GM12878 (cell line): ENCODE results near the gene YDJC. TPM values are rescaled to one million over a fixed set of nuclear protein-coding genes. Genes with fewer than 3 reads are reported as not detected.

Experiments
- ATAC-seq: fragments of 200-7000 bp; cut with Tn5 transposase; 3 replicates; pipeline ENCODE4 v1.9.1; 2020; ENCODE audit warnings: mild to moderate bottlenecking, moderate library complexity
- BruUV-seq: library from RNA; stranded (reverse); fragments of 400-500 nt; replicated peaks from 2 replicates; lab custom pipeline; 2021; lab: Mats Ljungman, UMichigan
- CTCF ChIA-PET: fragments of 300-600 bp; sonication (Branson Sonifier 250); formaldehyde crosslinking; extraction: SDS; loops from one replicate; lab custom pipeline; 2021; ENCODE audit warnings: inconsistent platforms; lab: Yijun Ruan, JAX
- POLR2A ChIA-PET: fragments of 350-600 bp; formaldehyde crosslinking; extraction: SDS; loops from one replicate; lab custom pipeline; 2021; ENCODE audit warnings: inconsistent platforms; lab: Charles Lee
- RAD21 ChIA-PET: fragments of 300-600 bp; sonication (Branson Sonifier 250); formaldehyde crosslinking; loops from one replicate; lab custom pipeline; 2023; ENCODE audit warnings: antibody characterized with exemption; ENCODE audit not compliant: unreplicated experiment; lab: Charles Lee
- SMC1A ChIA-PET: fragments of 300-600 bp; sonication (Branson Sonifier 250); formaldehyde crosslinking; loops from one replicate; lab custom pipeline; 2023; ENCODE audit not compliant: unreplicated experiment, uncharacterized antibody; lab: Charles Lee
- DNase-seq: peaks from one replicate; pipeline ENCODE4 v3.0.0-alpha.2; 2011; ENCODE audit warnings: low read depth, low spot score
- FAIRE-seq: peaks from 3 replicates; lab custom pipeline; 2011; peaks lifted over from hg19 to GRCh38; lab: Jason Lieb, UNC
- H2AFZ ChIP-seq: 2 replicates; pipeline ENCODE4 v1.6.0; 2011; ENCODE audit warnings: low read depth, low read length, control low read depth; ENCODE audit not compliant: control insufficient read depth
- H3K27ac ChIP-seq: 2 replicates; pipeline ENCODE4 v1.5.1; 2011; ENCODE audit warnings: control low read depth; ENCODE audit not compliant: control insufficient read depth, insufficient read depth
- H3K27me3 ChIP-seq, 2 experiments: replicated peaks in 1 of 2; 2 replicates each; pipeline versions ENCODE4 v1.6.0 to v1.6.1; 2011; ENCODE audit warnings: low read length in 1 of 2; ENCODE audit not compliant: control insufficient read depth in 2 of 2, insufficient read depth in 2 of 2
- H3K36me3 ChIP-seq, 2 experiments: 2 replicates each; pipeline ENCODE4 v1.5.1; 2011; ENCODE audit warnings: low read length in 1 of 2; ENCODE audit not compliant: control insufficient read depth in 2 of 2, insufficient read depth in 2 of 2
- H3K4me1 ChIP-seq: 2 replicates; pipeline ENCODE4 v1.6.1; 2011; ENCODE audit warnings: mild to moderate bottlenecking, low read length, moderate library complexity, mixed read lengths; ENCODE audit not compliant: control insufficient read depth, insufficient read depth
- H3K4me2 ChIP-seq: 2 replicates; pipeline ENCODE4 v1.6.0; 2011; ENCODE audit warnings: control low read depth; ENCODE audit not compliant: control insufficient read depth, insufficient read depth
- H3K4me3 ChIP-seq: fragments of 200-600 bp; sonication (generic); 2 replicates; pipeline ENCODE4 v1.5.1; 2016
- H3K79me2 ChIP-seq: 2 replicates; pipeline ENCODE4 v1.6.0; 2011; ENCODE audit warnings: low read length; ENCODE audit not compliant: control insufficient read depth, insufficient read depth
- H3K9ac ChIP-seq: 2 replicates; pipeline ENCODE4 v1.8.0; 2011; ENCODE audit warnings: low read length, control low read depth, mixed read lengths; ENCODE audit not compliant: control insufficient read depth, insufficient read depth
- H3K9me3 ChIP-seq: replicated peaks from 3 replicates; pipeline ENCODE4 v1.5.1; 2011; ENCODE audit warnings: mild to moderate bottlenecking, low read length; ENCODE audit not compliant: control insufficient read depth, insufficient read depth
- H4K20me1 ChIP-seq: 2 replicates; pipeline ENCODE4 v1.6.0; 2011; ENCODE audit not compliant: control insufficient read depth, insufficient read depth
- BHLHE40 ChIP-seq, 2 experiments: fragments of 450-650 bp in 1 of 2; IDR thresholded peaks; 2 replicates each; pipeline ENCODE4 v1.6.1; 2011 to 2017; ENCODE audit warnings: low read depth in 2 of 2, borderline replicate concordance in 1 of 2, improper control_type of control experiment in 1 of 2, low read length in 1 of 2, mild to moderate bottlenecking in 1 of 2
- CHD1 ChIP-seq: IDR thresholded peaks from 2 replicates; pipeline ENCODE4 v1.6.1; 2012; ENCODE audit warnings: low read depth, low read length, improper control_type of control experiment
- CREB1 ChIP-seq: IDR thresholded peaks from 2 replicates; pipeline ENCODE4 v1.6.1; 2012; ENCODE audit warnings: low read depth, mild to moderate bottlenecking, inconsistent platforms
- ETV6 ChIP-seq, 2 experiments: fragments of 450-650 bp in 1 of 2; IDR thresholded peaks in 1 of 2; conservative IDR thresholded peaks in 1 of 2; 2 replicates each; pipeline ENCODE4 v1.6.1; 2014; ENCODE audit warnings: antibody characterized with exemption in 1 of 2, borderline replicate concordance in 1 of 2, low read depth in 1 of 2, mild to moderate bottlenecking in 1 of 2, moderate library complexity in 1 of 2
- HCFC1 ChIP-seq: fragments of 150-350 bp; IDR thresholded peaks from 2 replicates; pipeline ENCODE4 v1.6.1; 2014; ENCODE audit warnings: low read length
- IKZF1 ChIP-seq: fragments of 450-650 bp; conservative IDR thresholded peaks from 2 replicates; pipeline ENCODE4 v1.6.1; 2017; ENCODE audit warnings: antibody characterized with exemption, mild to moderate bottlenecking
- KLF5 ChIP-seq: fragments of 450-650 bp; IDR thresholded peaks from 2 replicates; pipeline ENCODE4 v1.6.1; 2014; ENCODE audit warnings: mild to moderate bottlenecking; ENCODE audit not compliant: partially characterized antibody
- RFX5 ChIP-seq: IDR thresholded peaks from 2 replicates; pipeline ENCODE4 v1.6.1; 2011; ENCODE audit warnings: low read depth, low read length, improper control_type of control experiment
- RUNX3 ChIP-seq: IDR thresholded peaks from 2 replicates; pipeline ENCODE4 v1.6.1; 2012; ENCODE audit warnings: low read length, inconsistent platforms
- SP1 ChIP-seq: IDR thresholded peaks from one replicate; pipeline ENCODE4 v1.6.1; 2011; ENCODE audit warnings: low read depth, low read length
- YY1 ChIP-seq: IDR thresholded peaks from 2 replicates; pipeline ENCODE4 v1.6.1; 2011; ENCODE audit warnings: low read depth, mild to moderate bottlenecking, low read length
- ZNF274 ChIP-seq: IDR thresholded peaks from one replicate; pipeline ENCODE4 v1.8.0; 2011; ENCODE audit not compliant: insufficient read length, insufficient read depth
- WGBS: methylation state at CpG from one replicate; pipeline ENCODE4 v1.1.6; 2016; ENCODE audit warnings: low lambda C conversion rate; ENCODE audit not compliant: insufficient replicate concordance, insufficient coverage; ENCODE audit errors: missing lambda C conversion rate; 5-methylcytosine and 5-hydroxymethylcytosine counted together
- in situ Hi-C: fragments of 300-500 bp; cut with MboI; formaldehyde crosslinking; loops from 9 replicates; pipeline ENCODE4 v1.14.3; 2018; ENCODE audit warnings: mixed read lengths
- intact Hi-C: fragments of 100-400 bp; cut with micrococcal nuclease; formaldehyde crosslinking; loops from one replicate; pipeline ENCODE4 v1.14.2; 2022; ENCODE audit not compliant: unreplicated experiment
- polyA plus RNA-seq, 11 experiments: library from polyadenylated mRNA; depleted of rRNA in 4 of 11; unstranded in 6 of 11; stranded (reverse) in 5 of 11; fragments of >200 nt; fragmentation: Nextera tagmentation in 4 of 11; fragmentation: Illumina TruSeq in 1 of 11; extraction: Ambion mirVana in 4 of 11; extraction: Trizol in 1 of 11; gene quantifications; 1 replicate in 1 of 11; 2 replicates in 10 of 11; pipeline versions ENCODE4 v1.2.1 to v1.2.3, GENCODE V29; 2011 to 2016; ENCODE audit warnings: inconsistent platforms in 2 of 11, missing spikeins in 2 of 11, low read depth in 1 of 11
- total RNA-seq, 4 experiments: library from RNA; depleted of rRNA in 3 of 4; stranded (reverse); fragments of >200 nt in 3 of 4; fragmentation: Illumina TruSeq in 1 of 4; extraction: Trizol in 1 of 4; gene quantifications; 2 replicates each; pipeline versions ENCODE4 v1.2.1 to v1.2.3, GENCODE V29; 2013 to 2021
- TF ChIP-seq, protein P1 (sequence below): fragments of 450-650 bp; conservative IDR thresholded peaks from 2 replicates; pipeline ENCODE4 v1.6.1; 2017; ENCODE audit warnings: mild to moderate bottlenecking, moderate library complexity
- TF ChIP-seq, protein P2 (sequence below): IDR thresholded peaks from 2 replicates; pipeline ENCODE4 v1.6.1; 2011; ENCODE audit warnings: low read depth, low read length, improper control_type of control experiment, borderline replicate concordance
- TF ChIP-seq, protein P3 (sequence below): IDR thresholded peaks from 2 replicates; pipeline ENCODE4 v1.6.1; 2012; ENCODE audit warnings: low read depth, low read length, improper control_type of control experiment

YDJC gene
- total and polyA plus RNA-seq, 10 of the 15 experiments (the other 5 are each of a cell fraction or from before 2014, with no cell fraction given): 1.00 to 77.6 (median 38.4) TPM

DNA sequence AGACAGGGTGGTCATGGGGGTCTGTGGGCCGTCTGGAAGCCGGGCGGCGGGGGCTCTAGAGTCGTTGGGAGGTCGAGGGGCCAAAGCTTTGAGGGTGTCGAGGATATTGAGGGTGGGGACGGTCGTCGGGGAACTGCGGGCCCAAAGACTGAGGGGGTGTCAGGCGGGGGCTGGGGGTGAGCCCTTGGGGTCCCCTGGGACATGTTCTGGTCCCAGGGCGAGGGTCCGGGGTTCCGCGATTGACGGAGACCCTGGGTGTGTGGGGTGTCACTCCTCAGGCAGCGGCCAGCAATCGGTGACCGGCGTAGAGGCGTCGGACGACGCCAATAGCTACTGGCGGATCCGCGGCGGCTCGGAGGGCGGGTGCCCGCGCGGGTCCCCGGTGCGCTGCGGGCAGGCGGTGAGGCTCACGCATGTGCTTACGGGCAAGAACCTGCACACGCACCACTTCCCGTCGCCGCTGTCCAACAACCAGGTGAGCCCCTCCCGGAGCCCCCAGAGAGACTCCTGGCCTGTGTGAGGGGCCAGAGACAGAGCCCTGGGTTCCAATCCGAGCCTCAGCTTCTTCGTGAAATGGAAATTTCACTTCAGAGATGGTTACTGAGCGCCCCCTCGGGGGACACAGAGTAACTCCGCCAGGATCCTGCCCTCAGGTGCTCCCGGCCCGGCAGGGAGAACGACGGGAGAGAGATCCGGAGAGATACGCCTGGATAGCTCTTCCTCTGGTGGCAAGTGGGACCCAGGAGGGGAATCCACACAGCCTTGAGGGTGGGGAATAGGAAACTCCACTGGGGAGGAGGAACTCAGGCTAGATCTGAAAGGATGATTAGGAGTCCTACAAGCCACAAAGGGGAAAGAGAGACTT, 13.0 kb upstream of the YDJC start (continued):
- TF ChIP-seq, protein P1, sequence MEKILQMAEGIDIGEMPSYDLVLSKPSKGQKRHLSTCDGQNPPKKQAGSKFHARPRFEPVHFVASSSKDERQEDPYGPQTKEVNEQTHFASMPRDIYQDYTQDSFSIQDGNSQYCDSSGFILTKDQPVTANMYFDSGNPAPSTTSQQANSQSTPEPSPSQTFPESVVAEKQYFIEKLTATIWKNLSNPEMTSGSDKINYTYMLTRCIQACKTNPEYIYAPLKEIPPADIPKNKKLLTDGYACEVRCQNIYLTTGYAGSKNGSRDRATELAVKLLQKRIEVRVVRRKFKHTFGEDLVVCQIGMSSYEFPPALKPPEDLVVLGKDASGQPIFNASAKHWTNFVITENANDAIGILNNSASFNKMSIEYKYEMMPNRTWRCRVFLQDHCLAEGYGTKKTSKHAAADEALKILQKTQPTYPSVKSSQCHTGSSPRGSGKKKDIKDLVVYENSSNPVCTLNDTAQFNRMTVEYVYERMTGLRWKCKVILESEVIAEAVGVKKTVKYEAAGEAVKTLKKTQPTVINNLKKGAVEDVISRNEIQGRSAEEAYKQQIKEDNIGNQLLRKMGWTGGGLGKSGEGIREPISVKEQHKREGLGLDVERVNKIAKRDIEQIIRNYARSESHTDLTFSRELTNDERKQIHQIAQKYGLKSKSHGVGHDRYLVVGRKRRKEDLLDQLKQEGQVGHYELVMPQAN: peak; percentile 51; the same call in 1 of the 2 replicates
- peak; percentile 57 for TF ChIP-seq IKZF1

DNA sequence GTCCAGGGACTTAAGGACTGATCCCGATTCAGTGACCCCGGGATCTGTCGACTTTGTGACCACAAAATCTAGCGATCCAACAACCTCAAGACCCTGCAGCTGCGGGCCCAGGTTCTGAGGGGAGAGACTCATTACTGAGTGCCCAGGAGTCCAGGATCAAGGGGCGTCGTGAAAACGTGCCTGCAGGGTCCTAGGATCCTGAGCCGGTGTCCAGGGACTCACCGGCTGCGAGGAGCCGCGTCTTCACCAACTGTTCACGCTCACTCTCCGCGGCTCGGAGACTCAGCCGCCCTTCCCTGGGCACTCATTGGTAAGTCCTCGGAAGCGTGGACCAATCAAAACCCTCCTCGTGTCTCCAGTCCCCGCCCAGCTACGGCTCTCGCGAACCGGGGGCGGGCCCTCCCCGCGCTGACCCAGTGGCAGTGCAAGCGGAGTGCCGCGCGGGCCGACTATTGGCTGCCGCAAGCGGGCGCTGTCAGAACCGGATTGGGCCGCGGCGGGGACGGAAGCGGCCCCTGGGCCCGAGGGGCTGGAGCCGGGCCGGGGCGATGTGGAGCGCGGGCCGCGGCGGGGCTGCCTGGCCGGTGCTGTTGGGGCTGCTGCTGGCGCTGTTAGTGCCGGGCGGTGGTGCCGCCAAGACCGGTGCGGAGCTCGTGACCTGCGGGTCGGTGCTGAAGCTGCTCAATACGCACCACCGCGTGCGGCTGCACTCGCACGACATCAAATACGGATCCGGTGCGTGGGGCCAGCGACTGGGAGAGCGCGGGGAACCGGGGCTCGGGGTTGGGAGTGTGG, 12.2 kb upstream of the YDJC start, which contains the start of gene SDF2L1:
SDF2L1 (plus strand) TSS at position 514 of the 795 bp plus-strand sequence; CDS start at position 549, 35 bp downstream.
- Histone ChIP-seq H3K4me3 (peak within 1 kb of the TSS; percentile 97), H3K27ac (peak within 1 kb of the TSS; percentile 88), H3K36me3 (peaks cover 0 to 6% of the 10 kb centered on the region in 2 experiments; a peak in 3 of 4 replicates), H3K4me2 (peak within 1 kb of the TSS; percentile 94), H2AFZ (peak within 1 kb of the TSS; percentile 95), H3K9me3 (no peaks in the 10 kb centered on the region), H3K27me3 (no peaks in the 10 kb centered on the region), H4K20me1 (peaks cover 4% of the 10 kb centered on the region; the same call in 1 of the 2 replicates), H3K4me1 (peaks cover 15% of the 10 kb centered on the region), H3K79me2 (peaks cover 26% of the 10 kb centered on the region), H3K9ac (peak within 1 kb of the TSS; percentile 90)
- CTCF ChIA-PET: interaction anchor here (0.7 to 5.6 kb wide), 15 partner anchors 10 to 76 kb away, joined by 3 to 106 read pairs (median 3); partner anchors contain the start of genes CCDC116 and YDJC
- FAIRE-seq (peak; percentile 100), ATAC-seq (peak; percentile 98), DNase-seq (peak; percentile 88)
- RAD21 ChIA-PET: interaction anchor here (0.8 to 3.4 kb wide), 7 partner anchors 11 to 73 kb away, joined by 3 to 50 read pairs (median 5); partner anchors contain the start of gene YDJC
- in situ Hi-C loops: no loop called here
- SMC1A ChIA-PET: interaction anchor here (0.8 to 3.9 kb wide), 8 partner anchors 9 to 193 kb away, joined by 3 to 39 read pairs (median 3); partner anchors contain the start of genes PPIL2 and YDJC
- WGBS: 1% methylated on average over 76 of the region's 76 CpGs
- no TSS peak for BruUV-seq
- intact Hi-C loops: loop anchor here (10.0 kb wide), 1 partner anchor 57 kb away; no protein-coding TSS in a partner anchor
- POLR2A ChIA-PET: interaction anchor here (0.6 to 3.6 kb wide), 11 partner anchors 10 to 733 kb away, joined by 3 to 42 read pairs (median 3); partner anchors contain the start of gene YDJC
- no peak for TF ChIP-seq CHD1
- peak; percentile 70; the same call in 1 of the 2 replicates for TF ChIP-seq CREB1
- peak; percentile 97 for TF ChIP-seq SP1
- peak; percentile 91 for TF ChIP-seq RFX5
- no peak for TF ChIP-seq ETV6 (conservative IDR thresholded peaks at IDR 0.05 in 1 of 2, IDR thresholded peaks at IDR 0.05 in 1 of 2; ENCODE audit: borderline replicate concordance in 1 of 2, low read depth in 1 of 2)
- peak; percentile 28; the same call in 1 of the 2 replicates for TF ChIP-seq RUNX3
- no peak for TF ChIP-seq HCFC1
- TF ChIP-seq, protein P2, sequence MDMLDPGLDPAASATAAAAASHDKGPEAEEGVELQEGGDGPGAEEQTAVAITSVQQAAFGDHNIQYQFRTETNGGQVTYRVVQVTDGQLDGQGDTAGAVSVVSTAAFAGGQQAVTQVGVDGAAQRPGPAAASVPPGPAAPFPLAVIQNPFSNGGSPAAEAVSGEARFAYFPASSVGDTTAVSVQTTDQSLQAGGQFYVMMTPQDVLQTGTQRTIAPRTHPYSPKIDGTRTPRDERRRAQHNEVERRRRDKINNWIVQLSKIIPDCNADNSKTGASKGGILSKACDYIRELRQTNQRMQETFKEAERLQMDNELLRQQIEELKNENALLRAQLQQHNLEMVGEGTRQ: no peak; the same call in 1 of the 2 replicates
- no peak for TF ChIP-seq ZNF274
- peak; percentile 6 to 68; a peak in 2 of 4 replicates for TF ChIP-seq BHLHE40 (IDR thresholded peaks at IDR 0.05; ENCODE audit: borderline replicate concordance in 1 of 2, low read depth in 2 of 2, low read length in 1 of 2)
- TF ChIP-seq, protein P3, sequence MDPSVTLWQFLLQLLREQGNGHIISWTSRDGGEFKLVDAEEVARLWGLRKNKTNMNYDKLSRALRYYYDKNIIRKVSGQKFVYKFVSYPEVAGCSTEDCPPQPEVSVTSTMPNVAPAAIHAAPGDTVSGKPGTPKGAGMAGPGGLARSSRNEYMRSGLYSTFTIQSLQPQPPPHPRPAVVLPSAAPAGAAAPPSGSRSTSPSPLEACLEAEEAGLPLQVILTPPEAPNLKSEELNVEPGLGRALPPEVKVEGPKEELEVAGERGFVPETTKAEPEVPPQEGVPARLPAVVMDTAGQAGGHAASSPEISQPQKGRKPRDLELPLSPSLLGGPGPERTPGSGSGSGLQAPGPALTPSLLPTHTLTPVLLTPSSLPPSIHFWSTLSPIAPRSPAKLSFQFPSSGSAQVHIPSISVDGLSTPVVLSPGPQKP: peak; percentile 39; the same call in 1 of the 2 replicates
- TF ChIP-seq KLF5: no peak
- no peak for TF ChIP-seq YY1
